EH (cell line): Measurements from ENCODE around the gene TSPAN18.

Source experiments
- DNase-seq: peaks from one replicate; pipeline ENCODE4 v3.0.0-alpha.2; 2015; ENCODE audit warnings: low read depth

TSPAN18 gene

GRCh38 chr11:44957776-44958564 lies 231.2 kb downstream of the TSPAN18 start:
- DNase-seq: no peak

- no peak for DNase-seq
These were observed 232.3 kb downstream of the TSPAN18 start for GRCh38 chr11:44959064-44959463.

DNA sequence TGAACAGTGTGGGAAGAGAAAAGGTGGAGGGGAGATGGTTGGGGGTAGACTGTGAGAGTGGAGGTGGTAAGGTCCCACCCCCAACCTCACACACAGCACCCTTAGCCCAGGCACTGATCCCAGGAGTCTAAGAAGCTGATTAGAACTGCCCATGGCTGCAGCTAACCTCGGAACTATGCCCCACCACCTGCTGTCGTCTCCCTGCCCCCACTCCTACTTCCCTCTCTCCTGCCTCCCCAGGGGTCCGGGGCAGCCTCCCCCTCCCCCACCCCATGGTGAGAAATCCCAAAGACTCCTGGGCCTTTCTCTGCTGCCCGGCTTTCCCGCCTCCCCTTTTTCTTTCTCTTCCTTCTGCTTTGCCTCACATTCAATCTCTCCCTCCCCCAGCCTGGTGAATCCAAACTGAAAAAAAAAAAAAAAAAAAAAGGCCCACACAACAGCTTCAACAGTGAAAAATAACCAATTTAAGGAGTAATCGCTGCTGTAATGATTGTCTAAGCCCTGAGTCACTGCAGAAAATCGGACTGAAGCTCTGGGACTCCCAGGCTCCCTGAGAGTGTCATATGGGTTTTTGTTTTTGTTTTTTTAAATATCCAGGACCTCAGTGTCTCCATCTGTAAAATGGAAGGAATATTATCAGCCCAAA lies 233.6 kb downstream of the TSPAN18 start:
- no peak for DNase-seq

DNA sequence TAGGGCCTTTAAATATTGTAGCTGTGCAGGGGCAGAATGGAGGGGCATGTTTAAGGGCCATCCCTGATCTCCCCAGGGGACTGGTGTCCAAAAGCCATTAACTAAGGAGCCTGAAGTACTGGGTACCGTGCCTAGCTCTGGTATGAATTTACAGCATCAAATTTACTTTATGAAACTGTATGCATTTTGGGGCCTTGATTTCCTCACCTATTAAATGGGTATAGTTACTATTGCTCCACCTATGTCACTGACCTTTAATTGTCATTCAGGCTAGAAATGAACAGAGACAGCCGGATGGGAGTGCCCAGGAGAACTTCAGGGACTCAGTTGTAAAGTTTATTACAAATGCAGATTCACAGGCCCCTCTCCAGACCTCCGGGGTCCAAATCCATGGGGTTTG lies 235.7 kb downstream of the TSPAN18 start:
- DNase-seq: no peak

- DNase-seq: no peak
These were observed 236.4 kb downstream of the TSPAN18 start for GRCh38 chr11:44963136-44963535.

- DNase-seq: no peak
These were observed 237.2 kb downstream of the TSPAN18 start for GRCh38 chr11:44963948-44964347.

DNA sequence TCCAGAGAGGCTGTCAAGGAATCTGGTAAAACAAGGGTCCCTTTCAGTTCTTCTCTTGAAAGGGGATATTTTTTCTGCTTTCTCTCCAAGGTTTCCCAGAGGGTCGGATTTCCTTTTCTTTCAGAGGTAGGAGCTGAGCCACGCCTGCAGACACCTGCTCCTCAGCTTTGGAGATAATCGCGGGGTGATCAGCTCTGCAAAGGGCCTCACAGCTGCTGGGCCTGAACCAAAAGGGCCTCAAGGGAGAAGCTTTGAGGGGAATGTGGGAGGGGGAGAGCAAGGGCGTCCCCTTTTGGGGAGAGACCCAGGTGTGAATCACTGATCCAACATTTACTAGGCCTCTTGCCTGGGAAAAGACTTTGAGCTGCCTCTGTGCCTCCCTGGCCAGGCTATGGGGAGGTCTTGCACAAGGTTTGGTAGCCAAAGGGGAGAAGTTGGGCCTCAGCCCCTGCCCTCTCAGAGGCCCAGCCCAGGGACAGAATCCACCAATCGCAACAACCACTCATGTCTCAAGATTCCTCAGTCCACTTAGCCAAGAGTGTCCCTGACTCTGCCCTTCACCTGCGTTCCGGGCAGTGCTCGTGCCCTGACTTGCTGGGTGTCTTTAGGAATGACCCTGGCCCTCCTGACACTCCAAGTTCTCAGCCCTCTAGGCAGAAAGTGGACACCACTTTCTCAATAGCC lies 237.9 kb downstream of the TSPAN18 start:
- DNase-seq: no peak

DNA sequence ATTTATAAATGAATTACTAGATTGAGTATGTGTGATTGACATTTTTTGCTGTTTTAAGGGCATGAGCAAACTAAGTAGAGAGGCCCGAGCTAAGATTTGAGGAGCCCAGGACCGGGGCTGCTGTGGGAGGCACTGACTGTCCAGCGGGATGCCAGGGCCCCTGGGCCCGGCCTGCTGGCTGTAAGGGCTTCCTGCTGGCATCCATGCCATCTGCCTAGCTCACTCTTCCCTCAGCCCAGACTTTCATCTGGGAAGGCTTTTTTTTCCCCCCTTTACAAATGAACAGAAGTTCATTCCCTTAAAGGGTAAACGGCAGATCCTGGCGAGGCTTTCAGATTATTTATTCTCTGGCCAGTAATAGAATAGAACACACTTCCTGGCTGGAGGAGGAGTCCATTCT lies 239.9 kb downstream of the TSPAN18 start:
- DNase-seq: no peak

GRCh38 chr11:44967930-44968496 lies 241.3 kb downstream of the TSPAN18 start:
- DNase-seq: no peak

DNA sequence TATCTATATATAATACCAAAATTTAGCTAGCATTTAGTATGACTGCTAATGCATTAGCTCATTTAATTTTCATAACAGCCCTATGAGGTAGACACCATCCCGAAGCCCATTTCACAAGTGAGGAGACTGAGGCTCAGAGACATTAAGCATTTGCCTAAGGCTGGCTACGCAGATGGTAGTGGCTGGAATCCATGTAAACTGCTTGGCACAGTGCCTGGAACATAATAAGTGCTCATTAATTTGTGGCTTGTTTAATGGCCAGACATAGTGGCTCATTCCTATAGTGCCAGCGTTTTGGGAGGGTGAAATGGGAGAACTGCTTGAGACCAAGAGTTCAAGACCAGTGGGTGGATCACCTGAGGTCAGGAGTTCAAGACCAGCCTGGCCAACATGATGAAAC lies 241.7 kb downstream of the TSPAN18 start:
- peak; percentile 21 for DNase-seq

- no peak for DNase-seq
These were observed 243.0 kb downstream of the TSPAN18 start for GRCh38 chr11:44969651-44970252.

GRCh38 chr11:44970293-44970692 lies 243.5 kb downstream of the TSPAN18 start:
- no peak for DNase-seq

- no peak for DNase-seq
These were observed 244.4 kb downstream of the TSPAN18 start for GRCh38 chr11:44971185-44971584.

GRCh38 chr11:44972746-44973435 lies 246.1 kb downstream of the TSPAN18 start:
- peak; percentile 34 for DNase-seq

DNA sequence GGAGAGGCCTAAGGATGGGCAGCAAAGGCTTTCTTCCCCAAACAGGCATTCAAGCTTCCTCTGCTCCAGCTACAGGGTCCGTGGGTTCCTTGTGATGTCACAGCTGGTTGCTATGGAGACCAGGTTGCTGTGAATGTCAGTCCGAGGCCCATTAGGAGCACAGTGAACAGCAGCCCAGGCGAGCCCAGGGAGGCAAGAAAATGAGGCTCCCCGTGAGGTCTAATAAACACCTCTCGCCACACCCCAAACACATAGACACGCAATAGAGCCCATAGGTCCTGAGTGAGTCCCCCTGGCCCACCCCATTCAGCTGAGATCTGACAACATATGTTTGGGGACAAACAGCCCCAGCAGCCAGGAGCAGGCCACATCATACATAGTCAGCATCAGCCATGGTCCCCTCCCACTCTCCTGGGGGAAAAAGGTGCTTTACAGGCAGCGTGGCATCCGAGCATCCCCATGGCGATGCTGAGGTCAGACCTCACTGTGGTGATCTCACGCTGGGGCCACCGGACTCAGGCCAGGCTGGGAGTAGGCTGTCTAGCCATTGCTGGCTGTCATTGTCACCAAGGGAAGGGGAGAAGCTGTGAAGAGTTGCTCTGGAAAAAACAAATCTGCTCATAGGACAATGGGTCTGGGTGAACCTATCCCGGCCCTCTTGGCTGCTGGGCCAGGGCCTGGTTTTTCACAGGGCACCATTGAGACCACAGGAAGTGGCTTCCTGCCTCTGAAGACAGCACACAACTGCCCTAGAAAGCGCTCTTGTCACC lies 247.1 kb downstream of the TSPAN18 start:
- DNase-seq: no peak

DNA sequence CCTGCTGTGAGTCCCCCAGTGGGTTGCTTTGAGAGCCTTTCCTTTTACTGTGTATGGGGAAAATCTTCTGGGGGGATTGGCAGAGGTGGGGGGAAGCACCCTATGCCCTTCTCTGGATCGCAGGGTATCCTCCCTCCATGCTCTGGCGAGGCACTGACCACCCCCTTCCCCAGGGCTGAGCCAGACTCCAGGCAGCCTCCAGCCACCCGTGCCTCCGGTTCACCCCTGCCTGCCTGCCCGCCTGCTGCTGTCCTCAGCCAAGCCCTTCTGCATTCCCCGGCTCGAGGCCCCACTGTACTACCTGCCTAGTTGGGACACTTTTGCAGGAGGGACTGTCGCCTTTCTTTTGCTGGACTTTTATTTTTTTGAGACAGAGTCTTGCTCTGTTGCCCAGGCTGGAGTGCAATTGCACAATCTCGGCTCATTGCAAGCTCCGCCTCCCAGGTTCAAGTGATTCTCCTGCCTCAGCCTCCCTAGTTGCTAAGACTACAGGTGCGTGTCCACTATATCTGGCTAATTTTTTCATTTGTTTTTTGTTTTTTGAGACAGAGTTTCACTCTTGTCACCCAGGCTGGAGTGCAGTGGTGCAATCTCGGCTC lies 247.7 kb downstream of the TSPAN18 start:
- no peak for DNase-seq

GRCh38 chr11:44976576-44976975 lies 249.8 kb downstream of the TSPAN18 start:
- no peak for DNase-seq

- DNase-seq: peak; percentile 75
These were observed 250.8 kb downstream of the TSPAN18 start for GRCh38 chr11:44977493-44977984.

- DNase-seq: peak; percentile 21
These were observed 251.7 kb downstream of the TSPAN18 start for GRCh38 chr11:44978274-44978960.

GRCh38 chr11:44978961-44979331 lies 252.2 kb downstream of the TSPAN18 start:
- no peak for DNase-seq
